A549 (cell line): Measurements from ENCODE around the gene ADAMTS13.

Source experiments
- BCL3 ChIP-seq: fragments of >200 bp; sonication (Bioruptor Twin); formaldehyde crosslinking; IDR thresholded peaks from 3 replicates; pipeline ENCODE4 v1.6.1; 2016
- ESRRA ChIP-seq: fragments of 150-350 bp; IDR thresholded peaks from 2 replicates; pipeline ENCODE4 v1.6.1; 2014; ENCODE audit warnings: mild to moderate bottlenecking, low read length, borderline replicate concordance
- FOSL2 ChIP-seq, 2 experiments: fragments of 450-650 bp in 1 of 2; fragments of >200 bp in 1 of 2; sonication (Bioruptor Twin) in 1 of 2; formaldehyde crosslinking; IDR thresholded peaks; 2 replicates each; pipeline versions ENCODE4 v1.5.0 to v1.6.1; 2016 to 2020; ENCODE audit warnings: mild to moderate bottlenecking in 1 of 2, moderate library complexity in 1 of 2
- MAZ ChIP-seq: fragments of 150-350 bp; IDR thresholded peaks from 2 replicates; pipeline ENCODE4 v1.6.1; 2014; ENCODE audit warnings: antibody characterized with exemption, low read depth, low read length, borderline replicate concordance
- RARB ChIP-seq: fragments of 250-450 bp; sonication (Bioruptor Pico); IDR thresholded peaks from 2 replicates; pipeline ENCODE4 v1.8.0; 2021; ENCODE audit warnings: mild to moderate bottlenecking, moderate library complexity
- TF ChIP-seq, protein P1 (sequence below): fragments of >200 bp; sonication (Bioruptor Twin); formaldehyde crosslinking; IDR thresholded peaks from 3 replicates; pipeline ENCODE4 v1.5.1; 2016

- no peak for TF ChIP-seq ESRRA
- TF ChIP-seq, protein P1, sequence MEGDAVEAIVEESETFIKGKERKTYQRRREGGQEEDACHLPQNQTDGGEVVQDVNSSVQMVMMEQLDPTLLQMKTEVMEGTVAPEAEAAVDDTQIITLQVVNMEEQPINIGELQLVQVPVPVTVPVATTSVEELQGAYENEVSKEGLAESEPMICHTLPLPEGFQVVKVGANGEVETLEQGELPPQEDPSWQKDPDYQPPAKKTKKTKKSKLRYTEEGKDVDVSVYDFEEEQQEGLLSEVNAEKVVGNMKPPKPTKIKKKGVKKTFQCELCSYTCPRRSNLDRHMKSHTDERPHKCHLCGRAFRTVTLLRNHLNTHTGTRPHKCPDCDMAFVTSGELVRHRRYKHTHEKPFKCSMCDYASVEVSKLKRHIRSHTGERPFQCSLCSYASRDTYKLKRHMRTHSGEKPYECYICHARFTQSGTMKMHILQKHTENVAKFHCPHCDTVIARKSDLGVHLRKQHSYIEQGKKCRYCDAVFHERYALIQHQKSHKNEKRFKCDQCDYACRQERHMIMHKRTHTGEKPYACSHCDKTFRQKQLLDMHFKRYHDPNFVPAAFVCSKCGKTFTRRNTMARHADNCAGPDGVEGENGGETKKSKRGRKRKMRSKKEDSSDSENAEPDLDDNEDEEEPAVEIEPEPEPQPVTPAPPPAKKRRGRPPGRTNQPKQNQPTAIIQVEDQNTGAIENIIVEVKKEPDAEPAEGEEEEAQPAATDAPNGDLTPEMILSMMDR: no peak
- no peak for TF ChIP-seq BCL3
- TF ChIP-seq FOSL2 (IDR thresholded peaks at IDR 0.05): no peak
- no peak for TF ChIP-seq FOSL2 (CRISPR knock-in tag; IDR thresholded peaks at IDR 0.05)
- TF ChIP-seq RARB: no peak
- TF ChIP-seq MAZ: no peak
Observed at GRCh38 chr9:133455936-133456335, 33.8 kb downstream of the ADAMTS13 start.
